ENCODE data around the gene RNF148.

The RNF148 gene

GRCh38 chr7:122702872-122703510, at the start of gene RNF148:
RNF148 (minus strand) TSS chr7:122702922; CDS start chr7:122702750, 172 bp downstream.
- no peaks in the 10 kb centered on the region for H3K36me3 Mint-ChIP-seq
- no peak within 1 kb of the TSS for H3K27ac Mint-ChIP-seq
- no peaks in the 10 kb centered on the region for H3K4me1 Mint-ChIP-seq (ENCODE audit: low read depth)
- H3K27me3 Mint-ChIP-seq, result no peaks in the 10 kb centered on the region
- peaks cover 8% of the 10 kb centered on the region for H3K9me3 Mint-ChIP-seq (ENCODE audit: low read depth)
- no peak within 1 kb of the TSS for H3K4me3 Mint-ChIP-seq

GRCh38 chr7:122750389-122750788, 47.7 kb upstream of the RNF148 start:
- H3K4me1 Mint-ChIP-seq (ENCODE audit: low read depth), result no peaks in the 10 kb centered on the region
- no peak overlapping the region for H3K4me3 Mint-ChIP-seq
- H3K36me3 Mint-ChIP-seq, result no peaks in the 10 kb centered on the region
- H3K27me3 Mint-ChIP-seq, result no peaks in the 10 kb centered on the region
- no peaks in the 10 kb centered on the region for H3K9me3 Mint-ChIP-seq (ENCODE audit: low read depth)
- H3K27ac Mint-ChIP-seq, result no peak overlapping the region

GRCh38 chr7:122748195-122748594, 45.5 kb upstream of the RNF148 start:
- Mint-ChIP-seq H3K27me3 (no peaks in the 10 kb centered on the region), H3K9me3 (ENCODE audit: low read depth) (no peaks in the 10 kb centered on the region), H3K4me1 (ENCODE audit: low read depth) (no peaks in the 10 kb centered on the region), H3K27ac (no peak overlapping the region), H3K4me3 (no peak overlapping the region), H3K36me3 (no peaks in the 10 kb centered on the region)

- no peaks in the 10 kb centered on the region for H3K27me3 Mint-ChIP-seq
- H3K4me1 Mint-ChIP-seq (ENCODE audit: low read depth), result no peaks in the 10 kb centered on the region
- no peak overlapping the region for H3K4me3 Mint-ChIP-seq
- H3K27ac Mint-ChIP-seq, result no peak overlapping the region
- no peaks in the 10 kb centered on the region for H3K9me3 Mint-ChIP-seq (ENCODE audit: low read depth)
- no peaks in the 10 kb centered on the region for H3K36me3 Mint-ChIP-seq
Measured at GRCh38 chr7:122746948-122747347, 44.2 kb upstream of the RNF148 start.

- Mint-ChIP-seq H3K36me3 (no peaks in the 10 kb centered on the region), H3K27me3 (no peaks in the 10 kb centered on the region), H3K27ac (no peak overlapping the region), H3K9me3 (ENCODE audit: low read depth) (no peaks in the 10 kb centered on the region), H3K4me1 (ENCODE audit: low read depth) (no peaks in the 10 kb centered on the region), H3K4me3 (no peak overlapping the region)
Measured at GRCh38 chr7:122743211-122743610, 40.5 kb upstream of the RNF148 start.

GRCh38 chr7:122738947-122739346, 36.2 kb upstream of the RNF148 start:
- H3K4me1 Mint-ChIP-seq (ENCODE audit: low read depth), result no peaks in the 10 kb centered on the region
- no peaks in the 10 kb centered on the region for H3K27me3 Mint-ChIP-seq
- no peak overlapping the region for H3K4me3 Mint-ChIP-seq
- H3K9me3 Mint-ChIP-seq (ENCODE audit: low read depth), result peaks cover 3% of the 10 kb centered on the region
- no peak overlapping the region for H3K27ac Mint-ChIP-seq
- H3K36me3 Mint-ChIP-seq, result no peaks in the 10 kb centered on the region

GRCh38 chr7:122736183-122736582, 33.5 kb upstream of the RNF148 start:
- Mint-ChIP-seq H3K27me3 (no peaks in the 10 kb centered on the region), H3K27ac (no peak overlapping the region), H3K4me1 (ENCODE audit: low read depth) (no peaks in the 10 kb centered on the region), H3K9me3 (ENCODE audit: low read depth) (peaks cover 5% of the 10 kb centered on the region), H3K4me3 (no peak overlapping the region), H3K36me3 (no peaks in the 10 kb centered on the region)

GRCh38 chr7:122727759-122728158, 25.0 kb upstream of the RNF148 start:
- Mint-ChIP-seq H3K4me3 (no peak overlapping the region), H3K27ac (no peak overlapping the region), H3K27me3 (no peaks in the 10 kb centered on the region), H3K9me3 (ENCODE audit: low read depth) (peaks cover 4% of the 10 kb centered on the region), H3K4me1 (ENCODE audit: low read depth) (no peaks in the 10 kb centered on the region), H3K36me3 (no peaks in the 10 kb centered on the region)

- Mint-ChIP-seq H3K9me3 (ENCODE audit: low read depth) (peaks cover 4% of the 10 kb centered on the region), H3K27me3 (no peaks in the 10 kb centered on the region), H3K4me3 (no peak overlapping the region), H3K4me1 (ENCODE audit: low read depth) (no peaks in the 10 kb centered on the region), H3K36me3 (no peaks in the 10 kb centered on the region), H3K27ac (no peak overlapping the region)
Measured at GRCh38 chr7:122727354-122727753, 24.6 kb upstream of the RNF148 start.

GRCh38 chr7:122726881-122727280, 24.2 kb upstream of the RNF148 start:
- H3K4me3 Mint-ChIP-seq, result no peak overlapping the region
- no peak overlapping the region for H3K27ac Mint-ChIP-seq
- no peaks in the 10 kb centered on the region for H3K4me1 Mint-ChIP-seq (ENCODE audit: low read depth)
- H3K36me3 Mint-ChIP-seq, result no peaks in the 10 kb centered on the region
- H3K27me3 Mint-ChIP-seq, result no peaks in the 10 kb centered on the region
- H3K9me3 Mint-ChIP-seq (ENCODE audit: low read depth), result peaks cover 4% of the 10 kb centered on the region

GRCh38 chr7:122724366-122724765, 21.6 kb upstream of the RNF148 start:
- Mint-ChIP-seq H3K36me3 (no peaks in the 10 kb centered on the region), H3K4me3 (no peak overlapping the region), H3K27ac (no peak overlapping the region), H3K4me1 (ENCODE audit: low read depth) (no peaks in the 10 kb centered on the region), H3K9me3 (ENCODE audit: low read depth) (peaks cover 4% of the 10 kb centered on the region), H3K27me3 (no peaks in the 10 kb centered on the region)

- Mint-ChIP-seq H3K4me3 (no peak overlapping the region), H3K36me3 (no peaks in the 10 kb centered on the region), H3K4me1 (ENCODE audit: low read depth) (no peaks in the 10 kb centered on the region), H3K9me3 (ENCODE audit: low read depth) (peaks cover 14% of the 10 kb centered on the region), H3K27ac (no peak overlapping the region), H3K27me3 (no peaks in the 10 kb centered on the region)
Measured at GRCh38 chr7:122719010-122719578, 16.4 kb upstream of the RNF148 start.

- H3K27ac Mint-ChIP-seq, result no peak overlapping the region
- no peak overlapping the region for H3K4me3 Mint-ChIP-seq
- H3K36me3 Mint-ChIP-seq, result no peaks in the 10 kb centered on the region
- no peaks in the 10 kb centered on the region for H3K4me1 Mint-ChIP-seq (ENCODE audit: low read depth)
- no peaks in the 10 kb centered on the region for H3K27me3 Mint-ChIP-seq
- peaks cover 14% of the 10 kb centered on the region for H3K9me3 Mint-ChIP-seq (ENCODE audit: low read depth)
Measured at GRCh38 chr7:122717356-122718089, 14.8 kb upstream of the RNF148 start.

- no peaks in the 10 kb centered on the region for H3K27me3 Mint-ChIP-seq
- H3K4me3 Mint-ChIP-seq, result no peak overlapping the region
- no peaks in the 10 kb centered on the region for H3K4me1 Mint-ChIP-seq (ENCODE audit: low read depth)
- no peak overlapping the region for H3K27ac Mint-ChIP-seq
- no peaks in the 10 kb centered on the region for H3K36me3 Mint-ChIP-seq
- H3K9me3 Mint-ChIP-seq (ENCODE audit: low read depth), result peaks cover 19% of the 10 kb centered on the region
Measured at GRCh38 chr7:122715183-122715582, 12.5 kb upstream of the RNF148 start.

GRCh38 chr7:122710916-122711315, 8.2 kb upstream of the RNF148 start:
- Mint-ChIP-seq H3K9me3 (ENCODE audit: low read depth) (peaks cover 13% of the 10 kb centered on the region), H3K27ac (no peak overlapping the region), H3K4me3 (no peak overlapping the region), H3K4me1 (ENCODE audit: low read depth) (no peaks in the 10 kb centered on the region), H3K27me3 (no peaks in the 10 kb centered on the region), H3K36me3 (no peaks in the 10 kb centered on the region)

Data from activated naive CD8-positive, alpha-beta T cell (primary cell).